Measurements from ENCODE around the gene LCN6. TPM values are rescaled to one million over a fixed set of nuclear protein-coding genes. Genes with fewer than 3 reads are reported as not detected.
A peak's percentile ranks its signal among the peaks of the same experiment; 100 is the strongest.
"Not testable (repeated sequence)": the region's sequence is repeated elsewhere in the genome, so short reads cannot be mapped to it uniquely, and the experiment has no call there.

Gene LCN6
- total and polyA plus RNA-seq, 2 of the 13 experiments (the other 11 are each of a cell fraction or from before 2014, with no cell fraction given): not detected

DNA sequence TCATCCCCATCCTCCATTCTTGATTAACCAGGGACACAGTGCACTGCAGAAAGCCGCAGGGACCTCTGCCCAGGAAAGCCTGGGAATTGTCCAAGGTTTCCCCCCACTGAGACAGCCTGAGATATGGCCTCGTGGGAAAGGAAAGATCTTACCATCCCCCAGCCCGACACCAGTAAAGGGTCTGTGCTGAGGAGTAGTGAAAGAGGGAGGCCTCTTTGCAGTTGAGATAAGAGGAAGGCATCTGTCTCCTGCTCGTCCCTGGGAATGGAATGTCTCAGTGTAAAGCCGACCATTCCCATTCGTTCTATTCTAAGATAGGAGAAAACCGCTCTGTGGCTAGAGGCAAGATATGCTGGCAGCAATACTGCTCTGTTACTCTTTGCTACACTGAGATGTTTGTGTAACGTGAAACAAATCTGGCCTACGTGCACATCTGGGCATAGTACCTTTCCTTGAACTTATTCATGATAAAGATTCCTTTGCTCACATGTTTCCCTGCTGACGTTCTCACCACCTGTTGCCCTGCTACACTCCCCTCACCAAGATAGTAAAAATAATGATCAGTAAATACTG, 48.5 kb upstream of the LCN6 start (continued):
- TF ChIP-seq NONO (IDR thresholded peaks at IDR 0.05): not testable (repeated sequence)
- TF ChIP-seq NONO (CRISPR knock-in tag; conservative IDR thresholded peaks at IDR 0.05): 0 out of 2 replicates have a peak, but pooled peaks have one; percentile 34
- 0 out of 2 replicates have a peak, but pooled peaks have one; percentile 23 for TF ChIP-seq ZBTB2 (CRISPR knock-in tag; IDR thresholded peaks at IDR 0.05; ENCODE audit: low read depth)
- TF ChIP-seq PITX1 (CRISPR knock-in tag; IDR thresholded peaks at IDR 0.05): 0 out of 2 replicates have a peak, but pooled peaks have one; percentile 15
- TF ChIP-seq CEBPG (CRISPR knock-in tag; IDR thresholded peaks at IDR 0.05): 0 out of 2 replicates have a peak, but pooled peaks have one; percentile 19
- peak; percentile 20; the same call in 1 of the 2 replicates for TF ChIP-seq BATF2 (CRISPR knock-in tag; IDR thresholded peaks at IDR 0.05)
- TF ChIP-seq POLR2AphosphoS5 (IDR thresholded peaks at IDR 0.05; ENCODE audit: low read depth, low read length): peak; percentile 36; the same call in 1 of the 2 replicates
- TF ChIP-seq RBFOX2 (IDR thresholded peaks at IDR 0.05; ENCODE audit: low read depth, low read length): peak; percentile 49; the same call in 1 of the 2 replicates
- TF ChIP-seq ZNF431 (CRISPR knock-in tag; IDR thresholded peaks at IDR 0.05; ENCODE audit: borderline replicate concordance, low read depth): 0 out of 2 replicates have a peak, but pooled peaks have one; percentile 67
- TF ChIP-seq, protein P1, sequence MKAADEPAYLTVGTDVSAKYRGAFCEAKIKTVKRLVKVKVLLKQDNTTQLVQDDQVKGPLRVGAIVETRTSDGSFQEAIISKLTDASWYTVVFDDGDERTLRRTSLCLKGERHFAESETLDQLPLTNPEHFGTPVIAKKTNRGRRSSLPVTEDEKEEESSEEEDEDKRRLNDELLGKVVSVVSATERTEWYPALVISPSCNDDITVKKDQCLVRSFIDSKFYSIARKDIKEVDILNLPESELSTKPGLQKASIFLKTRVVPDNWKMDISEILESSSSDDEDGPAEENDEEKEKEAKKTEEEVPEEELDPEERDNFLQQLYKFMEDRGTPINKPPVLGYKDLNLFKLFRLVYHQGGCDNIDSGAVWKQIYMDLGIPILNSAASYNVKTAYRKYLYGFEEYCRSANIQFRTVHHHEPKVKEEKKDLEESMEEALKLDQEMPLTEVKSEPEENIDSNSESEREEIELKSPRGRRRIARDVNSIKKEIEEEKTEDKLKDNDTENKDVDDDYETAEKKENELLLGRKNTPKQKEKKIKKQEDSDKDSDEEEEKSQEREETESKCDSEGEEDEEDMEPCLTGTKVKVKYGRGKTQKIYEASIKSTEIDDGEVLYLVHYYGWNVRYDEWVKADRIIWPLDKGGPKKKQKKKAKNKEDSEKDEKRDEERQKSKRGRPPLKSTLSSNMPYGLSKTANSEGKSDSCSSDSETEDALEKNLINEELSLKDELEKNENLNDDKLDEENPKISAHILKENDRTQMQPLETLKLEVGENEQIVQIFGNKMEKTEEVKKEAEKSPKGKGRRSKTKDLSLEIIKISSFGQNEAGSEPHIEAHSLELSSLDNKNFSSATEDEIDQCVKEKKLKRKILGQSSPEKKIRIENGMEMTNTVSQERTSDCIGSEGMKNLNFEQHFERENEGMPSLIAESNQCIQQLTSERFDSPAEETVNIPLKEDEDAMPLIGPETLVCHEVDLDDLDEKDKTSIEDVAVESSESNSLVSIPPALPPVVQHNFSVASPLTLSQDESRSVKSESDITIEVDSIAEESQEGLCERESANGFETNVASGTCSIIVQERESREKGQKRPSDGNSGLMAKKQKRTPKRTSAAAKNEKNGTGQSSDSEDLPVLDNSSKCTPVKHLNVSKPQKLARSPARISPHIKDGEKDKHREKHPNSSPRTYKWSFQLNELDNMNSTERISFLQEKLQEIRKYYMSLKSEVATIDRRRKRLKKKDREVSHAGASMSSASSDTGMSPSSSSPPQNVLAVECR (CRISPR knock-in tag; IDR thresholded peaks at IDR 0.05; ENCODE audit: borderline replicate concordance): peak; percentile 27; the same call in 1 of the 2 replicates
- TF ChIP-seq, protein P2, sequence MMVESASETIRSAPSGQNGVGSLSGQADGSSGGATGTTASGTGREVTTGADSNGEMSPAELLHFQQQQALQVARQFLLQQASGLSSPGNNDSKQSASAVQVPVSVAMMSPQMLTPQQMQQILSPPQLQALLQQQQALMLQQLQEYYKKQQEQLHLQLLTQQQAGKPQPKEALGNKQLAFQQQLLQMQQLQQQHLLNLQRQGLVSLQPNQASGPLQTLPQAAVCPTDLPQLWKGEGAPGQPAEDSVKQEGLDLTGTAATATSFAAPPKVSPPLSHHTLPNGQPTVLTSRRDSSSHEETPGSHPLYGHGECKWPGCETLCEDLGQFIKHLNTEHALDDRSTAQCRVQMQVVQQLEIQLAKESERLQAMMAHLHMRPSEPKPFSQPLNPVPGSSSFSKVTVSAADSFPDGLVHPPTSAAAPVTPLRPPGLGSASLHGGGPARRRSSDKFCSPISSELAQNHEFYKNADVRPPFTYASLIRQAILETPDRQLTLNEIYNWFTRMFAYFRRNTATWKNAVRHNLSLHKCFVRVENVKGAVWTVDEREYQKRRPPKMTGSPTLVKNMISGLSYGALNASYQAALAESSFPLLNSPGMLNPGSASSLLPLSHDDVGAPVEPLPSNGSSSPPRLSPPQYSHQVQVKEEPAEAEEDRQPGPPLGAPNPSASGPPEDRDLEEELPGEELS (CRISPR knock-in tag; IDR thresholded peaks at IDR 0.05): peak; percentile 34; the same call in 1 of the 2 replicates
- peak; percentile 38; the same call in 1 of the 2 replicates for TF ChIP-seq RXRB (CRISPR knock-in tag; IDR thresholded peaks at IDR 0.05; ENCODE audit: borderline replicate concordance)
- TF ChIP-seq ZNF296 (CRISPR knock-in tag; conservative IDR thresholded peaks at IDR 0.05): 0 out of 2 replicates have a peak, but pooled peaks have one; percentile 25
- 0 out of 2 replicates have a peak, but pooled peaks have one; percentile 52 for TF ChIP-seq ZSCAN29 (CRISPR knock-in tag; conservative IDR thresholded peaks at IDR 0.05)
- TF ChIP-seq HMGXB3 (CRISPR knock-in tag; IDR thresholded peaks at IDR 0.05; ENCODE audit: borderline replicate concordance): 0 out of 2 replicates have a peak, but pooled peaks have one; percentile 36
